Ishikawa (cell line): ENCODE measurements around the gene SENP7.
A peak's percentile ranks its signal among the peaks of the same experiment; 100 is the strongest.

Experiments used
- CEBPB ChIP-seq: IDR thresholded peaks from 2 replicates; pipeline ENCODE4 v1.6.1; 2012
- CREB1 ChIP-seq: IDR thresholded peaks from 2 replicates; pipeline ENCODE4 v1.6.1; 2012; ENCODE audit warnings: low read depth
- EGR1 ChIP-seq: IDR thresholded peaks from 2 replicates; pipeline ENCODE4 v1.6.1; 2012
- EP300 ChIP-seq: IDR thresholded peaks from 2 replicates; pipeline ENCODE4 v1.6.1; 2012; ENCODE audit warnings: borderline replicate concordance
- FOXM1 ChIP-seq: IDR thresholded peaks from 2 replicates; pipeline ENCODE4 v1.6.1; 2012; ENCODE audit warnings: low read depth, borderline replicate concordance
- MAX ChIP-seq: IDR thresholded peaks from 2 replicates; pipeline ENCODE4 v1.6.1; 2012
- NFIC ChIP-seq: IDR thresholded peaks from 2 replicates; pipeline ENCODE4 v1.6.1; 2012
- RAD21 ChIP-seq: IDR thresholded peaks from 2 replicates; pipeline ENCODE4 v1.6.1; 2012; ENCODE audit warnings: low read depth
- REST ChIP-seq: IDR thresholded peaks from 2 replicates; pipeline ENCODE4 v1.6.1; 2012; ENCODE audit warnings: low read depth, mild to moderate bottlenecking
- TAF1 ChIP-seq: IDR thresholded peaks from 2 replicates; pipeline ENCODE4 v1.6.1; 2012; ENCODE audit warnings: low read depth, mild to moderate bottlenecking
- TCF12 ChIP-seq: IDR thresholded peaks from 2 replicates; pipeline ENCODE4 v1.6.1; 2012; ENCODE audit warnings: low read depth
- TEAD4 ChIP-seq: IDR thresholded peaks from 2 replicates; pipeline ENCODE4 v1.6.1; 2012
- USF1 ChIP-seq: IDR thresholded peaks from 2 replicates; pipeline ENCODE4 v1.6.1; 2012
- YY1 ChIP-seq: IDR thresholded peaks from 2 replicates; pipeline ENCODE4 v1.6.1; 2012; ENCODE audit warnings: low read depth
- ZBTB7A ChIP-seq: IDR thresholded peaks from 2 replicates; pipeline ENCODE4 v1.6.1; 2012; ENCODE audit warnings: low read depth

The SENP7 gene

GRCh38 chr3:101458387-101458786, 54.6 kb downstream of the SENP7 start:
- no peak for TF ChIP-seq RAD21
- TF ChIP-seq EP300, result no peak
- TF ChIP-seq TEAD4, result no peak
- no peak for TF ChIP-seq FOXM1
- no peak for TF ChIP-seq TCF12
- TF ChIP-seq YY1, result no peak
- TF ChIP-seq ZBTB7A, result no peak
- TF ChIP-seq REST, result no peak
- TF ChIP-seq USF1, result no peak
- no peak for TF ChIP-seq NFIC
- TF ChIP-seq CEBPB, result no peak
- TF ChIP-seq MAX, result no peak
- no peak for TF ChIP-seq TAF1
- TF ChIP-seq EGR1, result no peak

GRCh38 chr3:101454629-101455028, 58.4 kb downstream of the SENP7 start:
- TF ChIP-seq RAD21 (no peak), EGR1 (no peak), EP300 (no peak), YY1 (no peak), NFIC (no peak), MAX (no peak), CEBPB (no peak), FOXM1 (no peak), TEAD4 (no peak), TAF1 (no peak), USF1 (no peak), CREB1 (no peak), REST (no peak), TCF12 (no peak), ZBTB7A (no peak)

- TF ChIP-seq CREB1, result no peak
- no peak for TF ChIP-seq FOXM1
- no peak for TF ChIP-seq YY1
- no peak for TF ChIP-seq EGR1
Observed at GRCh38 chr3:101453961-101454360, 59.1 kb downstream of the SENP7 start.

- TF ChIP-seq USF1, result no peak
- TF ChIP-seq REST, result peak; percentile 48; the same call in 1 of the 2 replicates
- TF ChIP-seq NFIC, result no peak
- no peak for TF ChIP-seq CEBPB
Observed at GRCh38 chr3:101433652-101434051, 79.4 kb downstream of the SENP7 start.
